Activated CD8-positive, alpha-beta memory T cell treated with anti-CD3 and anti-CD28 coated beads for 48 hours (primary cell): ENCODE results near the gene FAM72D.
"Not testable (repeated sequence)": the region's sequence is repeated elsewhere in the genome, so short reads cannot be mapped to it uniquely, and the experiment has no call there.

Experiments used
- DNase-seq, 3 experiments: peaks; one replicate each; pipeline ENCODE4 v3.0.0-alpha.2; 2020; ENCODE audit warnings: low read depth in 2 of 3, low spot score in 2 of 3

The FAM72D gene

DNA sequence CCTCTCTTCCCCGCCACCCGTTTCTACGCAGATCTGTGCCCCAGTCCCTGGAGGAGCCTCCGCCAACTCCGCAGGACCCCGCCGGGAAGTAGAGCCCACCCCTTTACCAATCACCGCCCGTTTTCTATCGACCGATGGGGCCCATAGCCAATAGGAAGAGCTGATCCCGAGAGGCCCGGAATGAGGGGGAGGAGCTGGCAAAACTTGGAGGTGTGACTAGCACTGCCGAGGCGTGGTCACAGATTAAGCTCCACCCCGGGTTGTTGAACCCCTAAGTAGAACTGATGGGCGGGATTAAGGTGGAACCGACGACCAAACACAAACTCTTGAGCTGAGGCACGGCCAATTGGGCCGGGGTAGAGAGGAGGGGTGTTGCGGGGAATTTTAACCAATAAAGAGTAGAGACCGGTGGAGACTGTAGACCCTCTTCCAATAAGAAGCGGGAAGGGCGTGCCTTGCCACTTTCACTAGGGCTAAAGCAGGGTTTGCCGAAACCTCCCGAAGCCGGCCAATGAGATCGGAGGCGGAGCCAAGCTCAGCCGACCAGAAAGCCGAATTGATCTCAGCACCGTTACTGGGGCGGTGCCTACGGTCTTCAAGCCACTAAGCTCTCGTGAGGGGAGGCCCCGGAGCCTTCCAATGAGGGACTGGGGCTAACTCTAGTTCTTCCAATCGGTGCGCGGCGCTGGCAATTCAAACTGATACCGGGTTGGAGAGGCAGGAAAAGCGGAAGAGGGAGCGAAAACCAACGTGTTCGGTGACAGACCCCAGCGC is at the start of gene FAM72D, which contains the start of gene SRGAP2B:
FAM72D (plus strand) TSS at position 691 of the 774 bp plus-strand sequence. CDS start 874 bp downstream, outside the sequence.
SRGAP2B (minus strand) TSS at position 45 of the 774 bp plus-strand sequence. CDS start 2,427 bp downstream, outside the sequence.
- not testable (repeated sequence) for DNase-seq

- not testable (repeated sequence) for DNase-seq
These were observed 48.2 kb upstream of the FAM72D start for GRCh38 chr1:145047553-145047952.

DNA sequence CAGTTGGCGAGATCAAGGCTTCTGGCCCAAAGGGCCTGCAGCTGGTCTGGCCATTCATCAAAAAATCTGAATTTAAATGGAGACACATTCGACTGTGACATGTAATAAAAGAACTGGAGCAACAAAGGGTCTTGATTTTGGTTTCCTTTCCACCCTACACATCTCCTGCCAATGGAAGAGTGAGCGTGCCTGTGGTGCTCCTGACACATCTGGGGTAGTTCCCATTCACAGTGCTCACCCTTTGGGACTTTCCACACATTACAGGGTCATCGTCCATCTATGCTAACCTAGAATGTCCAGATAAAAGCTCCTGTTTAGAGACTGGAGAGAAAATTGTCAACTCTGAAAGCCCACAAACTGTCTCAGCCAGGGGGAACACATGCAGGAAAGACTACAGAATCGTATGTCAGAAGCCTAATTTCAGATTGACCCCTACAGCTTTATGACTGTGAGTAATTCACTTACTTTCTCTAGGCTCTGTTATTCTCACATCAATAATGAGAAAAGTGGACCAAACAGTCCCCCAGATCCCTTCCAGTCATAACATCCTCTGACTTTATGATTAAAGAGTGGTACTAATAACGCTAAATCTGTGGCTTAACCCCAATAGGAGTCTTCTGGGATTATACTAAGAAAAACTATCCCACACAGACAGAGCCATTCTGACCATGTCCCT is 47.5 kb upstream of the FAM72D start:
- DNase-seq, result not testable (repeated sequence)

GRCh38 chr1:145052019-145052776 is 43.6 kb upstream of the FAM72D start:
- not testable (repeated sequence) for DNase-seq

- DNase-seq, result not testable (repeated sequence)
These were observed 42.3 kb upstream of the FAM72D start for GRCh38 chr1:145053428-145053827.

- not testable (repeated sequence) for DNase-seq
These were observed 40.5 kb upstream of the FAM72D start for GRCh38 chr1:145055217-145055760.

- DNase-seq, result not testable (repeated sequence)
These were observed 37.6 kb upstream of the FAM72D start for GRCh38 chr1:145058184-145058583.

- not testable (repeated sequence) for DNase-seq
These were observed 32.5 kb upstream of the FAM72D start for GRCh38 chr1:145063285-145063684.

GRCh38 chr1:145063941-145064648 is 31.7 kb upstream of the FAM72D start:
- not testable (repeated sequence) for DNase-seq

DNA sequence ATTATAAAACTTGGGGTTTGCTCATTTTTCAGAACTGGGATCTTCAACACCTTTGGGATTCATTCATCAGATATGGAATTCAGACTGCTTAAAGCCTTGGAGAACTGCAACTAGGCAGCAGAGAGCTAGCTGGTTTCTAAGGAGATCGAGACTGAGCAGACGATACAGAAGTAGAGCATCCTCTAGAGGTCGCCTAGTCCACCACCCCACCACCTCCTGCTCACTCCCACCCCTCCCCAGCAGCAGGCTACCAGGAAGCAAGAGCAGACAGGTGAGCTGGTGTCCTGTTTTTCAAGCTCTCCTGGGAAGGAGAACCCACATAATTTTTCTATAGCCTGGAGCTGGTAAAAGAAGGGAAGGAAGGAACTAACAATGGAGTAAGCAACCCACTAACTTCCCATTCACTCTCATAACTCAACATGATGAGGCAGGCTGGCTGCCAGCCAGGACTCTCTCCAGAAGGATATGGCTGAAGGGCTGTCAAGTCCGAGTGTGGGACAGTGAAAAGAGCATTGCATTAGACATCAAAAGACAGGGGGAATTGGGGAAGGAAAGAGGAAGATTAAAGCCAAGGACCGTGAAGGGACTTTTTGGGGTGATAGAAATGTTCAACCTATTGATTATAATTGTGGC is 30.5 kb upstream of the FAM72D start:
- DNase-seq, result not testable (repeated sequence)

DNA sequence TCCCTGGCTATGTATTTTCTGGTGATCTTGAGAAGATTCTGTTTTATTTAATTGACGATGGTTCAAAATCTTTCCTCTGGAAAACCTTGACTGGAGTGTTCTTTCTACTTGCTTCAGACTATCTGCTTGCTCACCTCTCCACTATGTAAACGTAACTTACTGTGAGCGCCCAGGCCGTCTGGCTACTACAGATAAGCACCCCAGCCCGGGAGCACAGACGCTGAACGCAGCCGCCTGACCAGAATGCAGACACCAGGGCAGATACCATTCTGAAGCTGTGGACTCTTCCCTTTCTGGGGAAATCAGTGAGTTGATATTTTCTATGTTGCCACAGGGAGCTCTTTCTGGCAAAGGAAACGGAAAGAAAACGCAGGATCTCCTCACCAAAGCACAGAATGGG is 29.3 kb upstream of the FAM72D start:
- DNase-seq, result not testable (repeated sequence)

GRCh38 chr1:145071569-145071968 is 24.2 kb upstream of the FAM72D start:
- not testable (repeated sequence) for DNase-seq

DNA sequence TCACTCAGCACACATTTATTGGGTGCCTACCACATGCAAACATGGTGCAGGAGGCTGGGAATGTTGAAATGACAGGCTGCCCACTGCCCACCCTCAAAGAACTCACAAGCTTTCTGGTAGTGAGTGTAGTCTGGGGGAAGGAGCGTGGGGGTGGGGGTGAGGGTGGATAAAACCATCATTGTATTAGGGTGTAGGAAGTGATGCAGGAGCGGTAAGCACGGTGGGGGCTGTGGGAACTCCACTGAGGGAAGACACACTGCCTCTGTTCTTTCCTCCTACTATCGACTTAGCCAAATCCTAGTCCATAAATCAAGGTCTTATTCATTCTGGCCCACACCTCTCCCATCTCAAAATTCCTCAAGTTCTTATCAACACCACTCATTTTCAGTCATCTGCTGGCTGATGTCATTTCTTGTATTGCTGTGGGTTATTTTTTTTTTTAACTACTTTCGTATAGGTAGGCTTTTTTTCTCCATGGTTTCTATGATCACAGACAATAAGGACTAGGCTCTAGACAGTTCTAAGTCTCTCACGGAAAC is 21.7 kb upstream of the FAM72D start:
- DNase-seq, result not testable (repeated sequence)

DNA sequence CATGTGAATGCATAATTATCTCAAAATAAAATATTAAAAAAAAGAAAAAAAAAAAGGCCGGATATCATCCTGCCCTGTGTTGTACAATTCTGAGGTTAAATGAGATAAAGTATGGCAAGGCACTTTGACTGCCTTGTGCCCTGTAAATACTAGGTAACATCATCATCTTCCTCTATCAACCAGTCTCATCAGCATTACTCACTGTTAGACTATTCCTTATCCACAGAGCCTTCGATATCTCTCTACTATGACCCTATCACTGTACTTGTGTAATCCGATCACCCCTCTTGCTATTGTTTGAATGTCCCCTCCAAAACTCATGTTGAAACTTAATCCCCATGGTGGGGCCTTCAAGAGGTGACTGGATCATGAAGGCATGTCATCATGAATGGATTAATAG is 18.9 kb upstream of the FAM72D start:
- DNase-seq, result not testable (repeated sequence)

DNA sequence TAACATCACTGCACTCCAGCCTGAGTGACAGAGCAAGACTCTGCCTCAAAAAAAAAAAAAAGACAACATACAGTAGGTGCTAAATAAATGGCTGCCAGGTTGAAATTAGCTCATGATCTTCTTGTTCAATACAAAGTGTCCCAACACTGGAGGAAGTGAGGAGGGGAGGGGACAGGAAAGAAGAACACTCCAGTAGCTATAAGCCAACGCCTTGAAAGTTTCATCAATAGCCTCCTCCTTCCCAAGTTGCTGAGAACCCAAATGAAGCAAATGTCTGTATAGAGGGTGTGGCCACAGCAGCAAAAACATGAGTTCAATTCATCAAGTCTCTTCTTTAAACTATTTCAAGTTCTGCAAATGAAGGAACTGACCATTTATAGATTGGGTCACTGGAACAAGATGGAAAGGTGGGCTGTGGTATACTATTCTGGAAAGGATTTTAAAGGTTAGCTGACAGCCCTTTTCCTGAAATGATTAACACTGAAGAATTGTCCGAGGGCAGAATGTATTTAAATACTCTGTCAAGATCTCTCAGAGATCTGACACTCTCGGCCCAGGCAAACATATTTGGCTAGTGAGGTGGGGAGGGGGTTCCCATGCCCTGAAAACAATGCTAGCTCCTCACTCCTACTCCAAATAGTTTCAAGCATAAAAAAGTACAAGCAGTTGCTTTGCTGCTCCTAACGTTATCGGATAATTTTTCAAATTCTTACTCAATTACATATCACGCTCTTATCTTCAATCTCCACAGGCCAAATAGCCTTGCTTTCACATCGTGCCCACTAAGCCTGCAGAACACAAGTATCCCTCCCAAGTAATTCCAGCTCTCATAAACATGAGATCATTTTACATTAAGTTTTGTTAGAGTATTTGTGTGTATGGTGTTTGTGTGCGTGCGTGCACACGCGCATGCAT is 17.6 kb upstream of the FAM72D start:
- not testable (repeated sequence) for DNase-seq

GRCh38 chr1:145078787-145079370 is 16.9 kb upstream of the FAM72D start:
- DNase-seq, result not testable (repeated sequence)

GRCh38 chr1:145079737-145080136 is 16.0 kb upstream of the FAM72D start:
- not testable (repeated sequence) for DNase-seq

- DNase-seq, result not testable (repeated sequence)
These were observed 15.6 kb upstream of the FAM72D start for GRCh38 chr1:145080193-145080592.
